ENCODE results near the gene PGBD2. TPM values are rescaled to one million over a fixed set of nuclear protein-coding genes. Genes with fewer than 3 reads are reported as not detected.

Gene PGBD2, protein sequence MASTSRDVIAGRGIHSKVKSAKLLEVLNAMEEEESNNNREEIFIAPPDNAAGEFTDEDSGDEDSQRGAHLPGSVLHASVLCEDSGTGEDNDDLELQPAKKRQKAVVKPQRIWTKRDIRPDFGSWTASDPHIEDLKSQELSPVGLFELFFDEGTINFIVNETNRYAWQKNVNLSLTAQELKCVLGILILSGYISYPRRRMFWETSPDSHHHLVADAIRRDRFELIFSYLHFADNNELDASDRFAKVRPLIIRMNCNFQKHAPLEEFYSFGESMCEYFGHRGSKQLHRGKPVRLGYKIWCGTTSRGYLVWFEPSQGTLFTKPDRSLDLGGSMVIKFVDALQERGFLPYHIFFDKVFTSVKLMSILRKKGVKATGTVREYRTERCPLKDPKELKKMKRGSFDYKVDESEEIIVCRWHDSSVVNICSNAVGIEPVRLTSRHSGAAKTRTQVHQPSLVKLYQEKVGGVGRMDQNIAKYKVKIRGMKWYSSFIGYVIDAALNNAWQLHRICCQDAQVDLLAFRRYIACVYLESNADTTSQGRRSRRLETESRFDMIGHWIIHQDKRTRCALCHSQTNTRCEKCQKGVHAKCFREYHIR
- 10.9 and 11.1 TPM in 2 replicates for total RNA-seq (2013; cell fraction: nucleolus; rRNA removed)
- total RNA-seq (2014; rRNA removed) (4.0 and 4.2 TPM in 2 replicates), total RNA-seq (2014; rRNA removed; fragmentation: Illumina TruSeq; extraction: Trizol) (3.2 and 4.2 TPM in 2 replicates), total RNA-seq (2021) (4.3 and 4.4 TPM in 2 replicates), polyA plus RNA-seq (2011; rRNA removed) (10.3 and 10.5 TPM in 2 replicates), polyA plus RNA-seq (2014; fragmentation: Illumina TruSeq; extraction: Trizol) (4.0 TPM in 2 replicates), polyA plus RNA-seq (2014; fragmentation: Nextera tagmentation; extraction: Ambion mirVana) (1 to 10 TPM; 4.7 to 5.6 TPM), polyA plus RNA-seq (2014; rRNA removed) (4.0 and 5.6 TPM in 2 replicates), polyA plus RNA-seq (2016; fragmentation: Nextera tagmentation; extraction: Ambion mirVana) (1 to 10 TPM; 6.5 to 6.9 TPM), polyA minus RNA-seq (2011; rRNA and poly(A)+ RNA removed) (10.7 and 16.9 TPM in 2 replicates), Bru-seq, nascent RNA (percentile 72 among the genes with signal in this experiment), BruChase-seq, experiment 1, labeled RNA remaining after a 6-hour chase (percentile 63 among the genes with signal in this experiment), BruChase-seq, experiment 2, labeled RNA remaining after a 2-hour chase (percentile 70 among the genes with signal in this experiment)
- 2.5 TPM for polyA plus RNA-seq (2011; ENCODE audit: low read depth)
- polyA plus RNA-seq (2011; cell fraction: cytosol; rRNA removed) = 6.4 and 6.7 TPM in 2 replicates
- 14.7 and 17.7 TPM in 2 replicates for polyA plus RNA-seq (2011; cell fraction: nucleus; rRNA removed)
- 2.1 and 2.5 TPM in 2 replicates for polyA plus RNA-seq (2012)
- 2.9 and 6.7 TPM in 2 replicates for polyA minus RNA-seq (2011; cell fraction: cytosol; rRNA and poly(A)+ RNA removed)
- 3.4 and 6.4 TPM in 2 replicates for polyA minus RNA-seq (2011; cell fraction: nucleus; rRNA and poly(A)+ RNA removed)
- long read RNA-seq, experiment 1, partial matches to known transcripts = 1 of 7 reads
- long read RNA-seq, experiment 1, other reads (novel, unspliced or antisense) = 1 of 7 reads
- long read RNA-seq, experiment 2, transcript PGBD2-202 (3 exons, 2,879 nt) = minor isoform, 8 of 52 reads
- long read RNA-seq, experiment 2, transcript PGBD2-201 (3 exons, 2,136 nt) = major isoform, 34 of 52 reads
- long read RNA-seq, experiment 2, partial matches to known transcripts = 3 of 52 reads
- long read RNA-seq, experiment 2, other reads (novel, unspliced or antisense) = 7 of 52 reads

DNA sequence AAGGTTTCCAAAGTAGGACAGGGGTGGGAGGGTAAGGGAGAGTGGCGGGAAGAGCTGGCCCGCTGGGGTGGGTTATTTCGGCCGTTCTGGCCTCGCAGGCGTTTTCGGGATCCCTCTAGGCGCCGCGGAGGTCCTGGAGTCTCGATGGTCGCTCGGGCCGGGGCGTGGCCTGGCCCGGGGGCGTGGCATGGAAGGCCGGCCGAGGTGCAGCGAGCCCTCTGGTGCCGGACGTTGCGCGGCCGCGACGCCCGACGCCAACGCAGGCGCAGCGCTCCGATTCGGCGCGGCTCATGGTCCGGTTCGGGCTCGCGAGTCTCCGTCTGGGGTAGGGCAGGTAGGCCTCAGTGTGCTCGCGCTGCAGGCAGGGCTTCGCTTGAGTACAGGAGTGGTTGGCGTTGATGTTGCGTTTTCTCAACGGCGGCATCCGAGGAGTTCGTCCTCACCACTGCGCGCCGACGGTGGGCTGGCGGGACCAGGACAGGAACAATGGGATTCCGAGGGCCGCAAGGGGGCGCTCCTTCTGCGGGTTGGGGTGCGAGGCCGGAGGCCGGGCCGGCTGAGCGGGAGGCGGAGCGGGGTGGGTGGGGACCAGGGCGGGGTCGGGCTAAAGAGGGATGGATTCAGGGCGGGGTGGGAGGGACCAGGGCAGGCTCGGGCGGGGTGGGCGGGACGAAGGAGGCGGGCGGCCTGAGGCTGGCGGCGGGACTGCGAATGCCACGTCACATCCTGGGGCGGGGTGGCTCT, at the start of gene PGBD2:
PGBD2 (plus strand) TSS at position 227 of the 744 bp plus-strand sequence. CDS start 7,628 bp downstream, outside the sequence.
- ChIA-PET CTCF (interaction anchor here (0.7 to 2.1 kb wide), 6 partner anchors 25 to 80 kb away, joined by 3 to 9 read pairs (median 4); partner anchors contain the start of gene SH3BP5L), POLR2A (interaction anchor here (0.6 to 2.0 kb wide), 3 partner anchors 19 to 78 kb away, joined by 3 to 10 read pairs (median 7); no protein-coding TSS in a partner anchor)
- ATAC-seq = peak; percentile 94
- TF ChIP-seq NR2F1 (conservative IDR thresholded peaks at IDR 0.05) (peak; percentile 63; the same call in 1 of the 2 replicates), CHD4 (IDR thresholded peaks at IDR 0.05) (no peak), SIN3A (IDR thresholded peaks at IDR 0.05; ENCODE audit: low read depth, low read length) (no peak), ZNF207 (IDR thresholded peaks at IDR 0.05; ENCODE audit: borderline replicate concordance) (peak; percentile 97), SRF (IDR thresholded peaks at IDR 0.05; ENCODE audit: low read depth in 2 of 2, low read length in 2 of 2) (0 out of 4 replicates have a peak, but pooled peaks of 1 of the 2 experiments have one; percentile 3), HDAC6 (IDR thresholded peaks at IDR 0.05; ENCODE audit: unreplicated experiment) (no peak), SPI1 (IDR thresholded peaks at IDR 0.05; ENCODE audit: borderline replicate concordance, insufficient read depth, low read depth, low read length) (no peak), JUND (IDR thresholded peaks at IDR 0.05; ENCODE audit: low read depth, low read length) (no peak), GABPA (IDR thresholded peaks at IDR 0.05; ENCODE audit: low read depth) (no peak)
- TF ChIP-seq, protein P1, sequence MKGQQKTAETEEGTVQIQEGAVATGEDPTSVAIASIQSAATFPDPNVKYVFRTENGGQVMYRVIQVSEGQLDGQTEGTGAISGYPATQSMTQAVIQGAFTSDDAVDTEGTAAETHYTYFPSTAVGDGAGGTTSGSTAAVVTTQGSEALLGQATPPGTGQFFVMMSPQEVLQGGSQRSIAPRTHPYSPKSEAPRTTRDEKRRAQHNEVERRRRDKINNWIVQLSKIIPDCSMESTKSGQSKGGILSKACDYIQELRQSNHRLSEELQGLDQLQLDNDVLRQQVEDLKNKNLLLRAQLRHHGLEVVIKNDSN (IDR thresholded peaks at IDR 0.05; ENCODE audit: borderline replicate concordance, extremely low read length, insufficient read depth, low read depth, low read length) = no peak
- TF ChIP-seq, protein P2, sequence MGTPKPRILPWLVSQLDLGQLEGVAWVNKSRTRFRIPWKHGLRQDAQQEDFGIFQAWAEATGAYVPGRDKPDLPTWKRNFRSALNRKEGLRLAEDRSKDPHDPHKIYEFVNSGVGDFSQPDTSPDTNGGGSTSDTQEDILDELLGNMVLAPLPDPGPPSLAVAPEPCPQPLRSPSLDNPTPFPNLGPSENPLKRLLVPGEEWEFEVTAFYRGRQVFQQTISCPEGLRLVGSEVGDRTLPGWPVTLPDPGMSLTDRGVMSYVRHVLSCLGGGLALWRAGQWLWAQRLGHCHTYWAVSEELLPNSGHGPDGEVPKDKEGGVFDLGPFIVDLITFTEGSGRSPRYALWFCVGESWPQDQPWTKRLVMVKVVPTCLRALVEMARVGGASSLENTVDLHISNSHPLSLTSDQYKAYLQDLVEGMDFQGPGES (IDR thresholded peaks at IDR 0.05) = no peak
- TF ChIP-seq, protein P3, sequence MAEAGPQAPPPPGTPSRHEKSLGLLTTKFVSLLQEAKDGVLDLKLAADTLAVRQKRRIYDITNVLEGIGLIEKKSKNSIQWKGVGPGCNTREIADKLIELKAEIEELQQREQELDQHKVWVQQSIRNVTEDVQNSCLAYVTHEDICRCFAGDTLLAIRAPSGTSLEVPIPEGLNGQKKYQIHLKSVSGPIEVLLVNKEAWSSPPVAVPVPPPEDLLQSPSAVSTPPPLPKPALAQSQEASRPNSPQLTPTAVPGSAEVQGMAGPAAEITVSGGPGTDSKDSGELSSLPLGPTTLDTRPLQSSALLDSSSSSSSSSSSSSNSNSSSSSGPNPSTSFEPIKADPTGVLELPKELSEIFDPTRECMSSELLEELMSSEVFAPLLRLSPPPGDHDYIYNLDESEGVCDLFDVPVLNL (IDR thresholded peaks at IDR 0.05; ENCODE audit: low read depth, low read length) = 0 out of 2 replicates have a peak, but pooled peaks have one; percentile 18

More for the DNA sequence above, at the start of gene PGBD2:
- H3K27me3 ChIP-seq (replicated peaks in 1 of 2; ENCODE audit: control insufficient read depth in 2 of 2, insufficient read depth in 2 of 2, low read length in 1 of 2) = no peaks in the 10 kb centered on the region
- no peaks in the 10 kb centered on the region for H3K36me3 ChIP-seq (ENCODE audit: control insufficient read depth in 2 of 2, insufficient read depth in 2 of 2, low read length in 1 of 2)
- peaks cover 6% of the 10 kb centered on the region for H3K79me2 ChIP-seq (ENCODE audit: control insufficient read depth, insufficient read depth, low read length)
- H3K9ac ChIP-seq (ENCODE audit: control insufficient read depth, insufficient read depth, low read length) = peak within 1 kb of the TSS; percentile 74
- H3K27ac ChIP-seq (ENCODE audit: control insufficient read depth, insufficient read depth) = peak within 1 kb of the TSS; percentile 82
- peak within 1 kb of the TSS; percentile 55 for H3K4me2 ChIP-seq (ENCODE audit: control insufficient read depth, insufficient read depth)
- no peaks in the 10 kb centered on the region for H3K9me3 ChIP-seq (replicated peaks; ENCODE audit: control insufficient read depth, insufficient read depth, low read length)
- ChIA-PET RAD21 (ENCODE audit: unreplicated experiment) (interaction anchor here (1.0 to 1.9 kb wide), 2 partner anchors 32 to 79 kb away, joined by 3 to 9 read pairs; no protein-coding TSS in a partner anchor), SMC1A (ENCODE audit: uncharacterized antibody, unreplicated experiment) (interaction anchor here (1.1 to 1.7 kb wide), 3 partner anchors 21 to 68 kb away, joined by 4 to 6 read pairs (median 4); partner anchors contain the start of genes ZNF672 and ZNF692)
- H3K4me1 ChIP-seq (ENCODE audit: control insufficient read depth, insufficient read depth, low read length) = peaks cover 2% of the 10 kb centered on the region; the same call in 1 of the 2 replicates
- in situ Hi-C loops (cut with MboI) = no loop called here
- BruUV-seq (replicated peaks) = no TSS peak
- WGBS (ENCODE audit: insufficient coverage, insufficient replicate concordance, low lambda C conversion rate, missing lambda C conversion rate) = 0% methylated on average over 45 of the region's 80 CpGs
- no peaks in the 10 kb centered on the region for H4K20me1 ChIP-seq (ENCODE audit: control insufficient read depth, insufficient read depth)
- H3K4me3 ChIP-seq = peak within 1 kb of the TSS; percentile 92
- peak within 1 kb of the TSS; percentile 97 for H2AFZ ChIP-seq (ENCODE audit: control insufficient read depth, low read depth, low read length)
- peak; percentile 66 for DNase-seq (ENCODE audit: low read depth, low spot score)
- no peak for FAIRE-seq
- intact Hi-C loops (cut with micrococcal nuclease; ENCODE audit: unreplicated experiment) = loop anchor here (1.0 kb wide), 2 partner anchors 32 to 68 kb away; partner anchors contain the start of gene ZNF672
